ENCODE measurements around the gene ZNF488. TPM values are rescaled to one million over a fixed set of nuclear protein-coding genes. Genes with fewer than 3 reads are reported as not detected.
"Not testable (repeated sequence)": the region's sequence is repeated elsewhere in the genome, so short reads cannot be mapped to it uniquely, and the experiment has no call there.

The ZNF488 gene
- total RNA-seq, 1 donor from 2014 or later = 4.9 TPM

DNA sequence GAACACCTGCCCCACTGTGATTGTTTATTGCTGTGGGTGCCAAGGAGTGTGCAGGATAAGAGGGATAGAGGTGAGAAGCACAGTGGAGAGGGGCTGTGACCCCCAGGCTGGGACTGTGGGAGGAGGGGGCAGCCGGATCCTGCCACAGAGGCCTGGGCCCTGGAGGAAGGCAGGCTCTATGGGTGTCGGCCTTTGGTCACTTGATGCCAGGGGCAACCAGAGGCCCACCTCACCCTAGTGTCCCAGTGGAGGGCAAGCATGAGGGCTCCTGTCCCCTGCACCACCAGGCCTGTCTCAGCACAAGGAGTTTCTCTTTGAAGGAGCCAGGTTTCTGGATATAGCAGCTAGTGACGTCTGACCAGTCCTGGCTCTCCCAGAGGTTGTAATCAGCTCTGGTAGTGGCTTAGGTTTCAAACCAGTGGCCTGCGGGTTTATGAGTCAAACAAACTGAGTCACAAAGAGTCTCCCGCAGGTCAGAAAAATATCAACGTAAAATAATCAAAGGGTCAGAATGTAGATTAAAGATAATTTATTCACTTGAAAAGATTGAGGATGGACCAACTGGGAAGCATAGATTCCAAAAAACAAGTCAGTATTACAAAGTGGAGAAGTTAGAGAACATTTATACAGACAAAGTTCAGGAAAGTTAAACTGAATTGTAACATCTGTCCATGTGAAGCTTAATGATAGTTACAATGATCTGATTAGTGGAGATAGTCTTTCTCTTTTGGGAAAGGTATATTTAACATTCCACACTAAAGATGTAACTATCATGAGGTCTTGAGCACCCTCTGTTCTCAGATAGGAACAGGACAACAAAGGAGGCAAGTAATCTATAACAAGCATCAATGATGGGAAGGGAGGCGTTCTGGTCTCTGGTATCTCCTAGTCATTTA lies 37.2 kb upstream of the ZNF488 start:
- no peak overlapping the region for H3K27ac Mint-ChIP-seq
- H3K4me3 Mint-ChIP-seq = no peak overlapping the region
- H3K36me3 Mint-ChIP-seq = no peaks in the 10 kb centered on the region
- no peak for DNase-seq (ENCODE audit: extremely low spot score, unreplicated experiment)
- no peaks in the 10 kb centered on the region for H3K4me1 Mint-ChIP-seq (ENCODE audit: unreplicated experiment)
- peaks cover 3% of the 10 kb centered on the region for H3K27me3 Mint-ChIP-seq
- TF ChIP-seq, protein P1, sequence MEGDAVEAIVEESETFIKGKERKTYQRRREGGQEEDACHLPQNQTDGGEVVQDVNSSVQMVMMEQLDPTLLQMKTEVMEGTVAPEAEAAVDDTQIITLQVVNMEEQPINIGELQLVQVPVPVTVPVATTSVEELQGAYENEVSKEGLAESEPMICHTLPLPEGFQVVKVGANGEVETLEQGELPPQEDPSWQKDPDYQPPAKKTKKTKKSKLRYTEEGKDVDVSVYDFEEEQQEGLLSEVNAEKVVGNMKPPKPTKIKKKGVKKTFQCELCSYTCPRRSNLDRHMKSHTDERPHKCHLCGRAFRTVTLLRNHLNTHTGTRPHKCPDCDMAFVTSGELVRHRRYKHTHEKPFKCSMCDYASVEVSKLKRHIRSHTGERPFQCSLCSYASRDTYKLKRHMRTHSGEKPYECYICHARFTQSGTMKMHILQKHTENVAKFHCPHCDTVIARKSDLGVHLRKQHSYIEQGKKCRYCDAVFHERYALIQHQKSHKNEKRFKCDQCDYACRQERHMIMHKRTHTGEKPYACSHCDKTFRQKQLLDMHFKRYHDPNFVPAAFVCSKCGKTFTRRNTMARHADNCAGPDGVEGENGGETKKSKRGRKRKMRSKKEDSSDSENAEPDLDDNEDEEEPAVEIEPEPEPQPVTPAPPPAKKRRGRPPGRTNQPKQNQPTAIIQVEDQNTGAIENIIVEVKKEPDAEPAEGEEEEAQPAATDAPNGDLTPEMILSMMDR (conservative IDR thresholded peaks at IDR 0.05) = no peak
- H3K9me3 Mint-ChIP-seq = no peaks in the 10 kb centered on the region

DNA sequence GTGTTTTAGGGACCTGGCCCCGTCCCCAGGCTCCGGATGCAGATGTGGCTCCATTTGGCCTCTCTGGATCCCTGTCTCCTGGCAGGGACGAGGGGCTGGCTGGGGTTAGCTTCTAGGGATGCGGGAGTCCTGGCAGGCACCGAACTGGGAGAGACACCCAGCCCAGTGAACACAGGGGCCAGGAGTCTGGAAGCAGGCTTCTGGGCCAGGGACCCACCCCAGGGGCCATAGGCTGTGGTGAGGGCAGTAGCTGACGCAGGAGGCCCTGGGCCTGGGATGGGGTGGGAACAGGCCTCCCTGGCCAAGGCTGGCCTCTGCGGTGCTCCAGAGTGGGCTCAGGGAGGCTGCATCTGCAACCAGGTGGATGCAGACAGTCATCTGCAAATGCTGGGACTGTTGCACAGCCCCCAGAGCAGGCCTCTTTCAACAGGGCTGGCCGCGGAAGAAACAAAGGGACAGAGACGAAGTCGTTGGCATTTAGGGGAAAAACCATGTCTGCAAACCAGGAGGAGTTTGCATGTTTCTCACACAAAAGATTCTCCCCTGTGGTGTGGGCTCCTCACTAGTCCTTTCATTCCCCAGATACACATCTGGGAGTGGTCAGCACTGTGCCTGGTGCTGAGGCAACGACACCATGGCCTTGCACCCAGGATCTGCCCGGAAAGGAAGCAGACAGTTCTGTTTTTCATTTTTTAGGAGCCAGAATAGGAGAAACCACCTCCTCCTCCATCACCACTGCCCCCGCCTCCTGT lies 36.4 kb upstream of the ZNF488 start:
- H3K4me3 Mint-ChIP-seq = no peak overlapping the region
- no peaks in the 10 kb centered on the region for H3K9me3 Mint-ChIP-seq
- H3K27me3 Mint-ChIP-seq = peaks cover 3% of the 10 kb centered on the region
- TF ChIP-seq, protein P1 (conservative IDR thresholded peaks at IDR 0.05) = no peak
- H3K36me3 Mint-ChIP-seq = no peaks in the 10 kb centered on the region
- DNase-seq (ENCODE audit: extremely low spot score, unreplicated experiment) = no peak
- H3K4me1 Mint-ChIP-seq (ENCODE audit: unreplicated experiment) = no peaks in the 10 kb centered on the region
- no peak overlapping the region for H3K27ac Mint-ChIP-seq

GRCh38 chr10:47419421-47419820 lies 35.3 kb upstream of the ZNF488 start:
- DNase-seq (ENCODE audit: extremely low spot score, unreplicated experiment) = no peak
- Mint-ChIP-seq H3K4me1 (ENCODE audit: unreplicated experiment) (no peaks in the 10 kb centered on the region), H3K4me3 (no peak overlapping the region), H3K27me3 (peaks cover 3% of the 10 kb centered on the region), H3K9me3 (no peaks in the 10 kb centered on the region), H3K27ac (no peak overlapping the region), H3K36me3 (no peaks in the 10 kb centered on the region)
- TF ChIP-seq, protein P1 (conservative IDR thresholded peaks at IDR 0.05) = no peak

- H3K27ac Mint-ChIP-seq = no peak overlapping the region
- no peak overlapping the region for H3K4me3 Mint-ChIP-seq
- H3K4me1 Mint-ChIP-seq (ENCODE audit: unreplicated experiment) = no peaks in the 10 kb centered on the region
Observed at GRCh38 chr10:47418966-47419365, 34.9 kb upstream of the ZNF488 start.

DNA sequence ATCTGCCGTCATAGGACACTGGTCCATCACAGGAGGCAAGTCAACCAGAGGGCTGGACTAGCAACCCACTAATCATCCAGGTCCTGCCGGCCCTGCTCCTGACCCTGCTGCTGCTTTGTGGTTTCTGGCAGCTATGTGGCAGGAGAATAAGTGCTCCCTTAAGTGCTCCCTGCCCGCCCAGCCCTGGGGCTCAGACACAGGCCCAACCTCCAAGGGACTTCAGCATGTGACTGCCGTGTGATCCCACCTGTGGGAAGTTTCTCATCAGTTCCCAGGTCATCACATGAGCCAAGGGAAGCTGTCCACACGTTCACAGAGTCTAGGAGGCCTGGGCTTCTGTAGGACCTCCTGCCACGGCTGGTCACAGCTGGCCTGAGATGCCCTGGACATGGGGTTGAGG lies 34.2 kb upstream of the ZNF488 start:
- peaks cover 3% of the 10 kb centered on the region for H3K27me3 Mint-ChIP-seq
- H3K4me1 Mint-ChIP-seq (ENCODE audit: unreplicated experiment) = no peaks in the 10 kb centered on the region
- no peak overlapping the region for H3K4me3 Mint-ChIP-seq
- H3K9me3 Mint-ChIP-seq = no peaks in the 10 kb centered on the region
- TF ChIP-seq, protein P1 (conservative IDR thresholded peaks at IDR 0.05) = no peak
- no peak overlapping the region for H3K27ac Mint-ChIP-seq
- DNase-seq (ENCODE audit: extremely low spot score, unreplicated experiment) = no peak
- no peaks in the 10 kb centered on the region for H3K36me3 Mint-ChIP-seq

More at GRCh38 chr10:47418966-47419365, 34.9 kb upstream of the ZNF488 start:
- DNase-seq (ENCODE audit: extremely low spot score, unreplicated experiment) = no peak
- TF ChIP-seq, protein P1 (conservative IDR thresholded peaks at IDR 0.05) = no peak
- Mint-ChIP-seq H3K9me3 (no peaks in the 10 kb centered on the region), H3K36me3 (no peaks in the 10 kb centered on the region), H3K27me3 (peaks cover 3% of the 10 kb centered on the region)

DNA sequence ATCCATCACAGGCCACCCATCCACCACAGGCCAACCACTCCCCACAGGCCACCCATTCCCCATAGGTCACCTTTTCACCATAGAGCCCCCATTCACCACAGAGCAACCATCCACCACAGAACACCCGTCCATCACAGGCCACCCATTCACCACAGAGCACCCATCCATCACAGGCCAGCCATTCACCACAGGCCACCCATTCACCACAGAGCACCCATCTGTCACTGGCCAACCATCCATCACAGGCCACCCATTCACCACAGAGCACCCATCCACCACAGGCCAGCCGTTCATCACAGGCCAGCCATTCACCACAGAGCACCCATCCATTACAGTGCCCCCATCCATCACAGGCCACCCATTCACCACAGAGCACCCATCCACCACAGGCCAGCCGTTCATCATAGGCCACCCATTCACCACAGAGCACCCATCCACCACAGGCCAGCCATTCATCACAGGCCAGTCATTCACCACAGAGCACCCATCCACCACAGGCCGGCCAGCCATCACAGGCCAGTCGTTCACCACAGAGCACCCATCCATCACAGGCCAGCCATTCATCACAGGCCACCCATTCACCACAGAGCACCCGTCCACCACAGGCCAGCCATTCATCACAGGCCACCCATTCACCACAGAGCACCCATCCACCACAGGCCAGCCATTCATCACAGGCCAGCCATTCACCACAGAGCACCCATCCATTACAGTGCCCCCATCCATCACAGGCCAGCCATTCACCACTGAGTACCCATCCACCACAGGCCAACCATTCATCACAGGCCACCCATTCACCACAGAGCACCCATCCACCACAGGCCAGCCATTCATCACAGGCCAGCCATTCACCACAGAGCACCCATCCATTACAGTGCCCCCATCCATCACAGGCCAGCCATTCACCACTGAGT lies 32.5 kb upstream of the ZNF488 start:
- H3K4me3 Mint-ChIP-seq; H3K9me3 Mint-ChIP-seq; H3K27ac Mint-ChIP-seq; H3K36me3 Mint-ChIP-seq; H3K27me3 Mint-ChIP-seq; DNase-seq (ENCODE audit: extremely low spot score, unreplicated experiment); H3K4me1 Mint-ChIP-seq (ENCODE audit: unreplicated experiment): not testable (repeated sequence)

Measured in type B pancreatic cell (in vitro differentiated cells).